Hepatocyte (in vitro differentiated cells): ENCODE data around the gene ZFYVE28.

Experiments
- EZH2 ChIP-seq: fragments of 200-600 bp; sonication (generic); IDR thresholded peaks from 2 replicates; pipeline ENCODE4 v1.6.1; 2016; ENCODE audit warnings: antibody characterized with exemption, mild to moderate bottlenecking, borderline replicate concordance
- EZH2phosphoT487 ChIP-seq: fragments of 200-600 bp; sonication (generic); IDR thresholded peaks from one replicate; pipeline ENCODE4 v1.6.1; 2018; ENCODE audit warnings: antibody characterized with exemption, mild to moderate bottlenecking, low read depth, moderate library complexity; ENCODE audit not compliant: unreplicated experiment, severe bottlenecking
- TF ChIP-seq, protein P1 (sequence below): fragments of 200-600 bp; sonication (generic); IDR thresholded peaks from 2 replicates; pipeline ENCODE4 v1.5.1; 2016; ENCODE audit warnings: antibody characterized with exemption, mild to moderate bottlenecking; ENCODE audit not compliant: poor library complexity

DNA sequence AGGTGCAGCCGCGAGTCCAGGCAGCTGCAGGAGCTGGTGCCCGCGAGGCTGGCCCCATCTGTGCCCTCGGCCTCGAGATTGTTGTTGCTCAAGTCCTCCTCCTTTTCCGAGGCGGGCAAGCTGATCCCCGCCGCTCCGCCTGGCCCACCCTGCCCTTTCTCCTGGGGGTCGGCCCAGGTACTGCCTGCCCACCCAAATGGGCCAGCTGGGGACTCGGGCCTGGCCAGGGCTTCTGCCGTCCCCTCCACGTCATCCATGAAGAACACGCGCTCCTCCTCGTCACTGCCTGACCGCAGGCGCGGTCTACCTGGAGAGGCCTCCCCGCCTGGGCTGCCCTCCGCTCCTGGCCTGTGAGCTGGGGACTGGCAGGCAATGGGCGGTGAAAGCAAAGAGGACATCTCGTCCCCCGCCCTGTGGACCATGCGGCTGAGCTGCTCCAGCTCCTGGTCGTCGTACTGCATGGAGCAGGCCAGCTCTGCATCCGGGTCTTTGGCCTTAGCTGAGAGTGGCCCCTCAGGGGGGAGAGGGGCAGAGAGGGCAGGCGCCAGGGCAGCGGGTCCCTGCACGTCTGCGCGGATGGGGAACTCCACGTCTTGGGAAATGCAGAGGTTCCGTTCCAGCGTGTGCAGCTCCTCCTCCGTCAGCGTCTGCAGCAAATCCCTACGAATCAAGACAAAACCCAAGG is 113.4 kb downstream of the ZFYVE28 start:
- TF ChIP-seq, protein P1, sequence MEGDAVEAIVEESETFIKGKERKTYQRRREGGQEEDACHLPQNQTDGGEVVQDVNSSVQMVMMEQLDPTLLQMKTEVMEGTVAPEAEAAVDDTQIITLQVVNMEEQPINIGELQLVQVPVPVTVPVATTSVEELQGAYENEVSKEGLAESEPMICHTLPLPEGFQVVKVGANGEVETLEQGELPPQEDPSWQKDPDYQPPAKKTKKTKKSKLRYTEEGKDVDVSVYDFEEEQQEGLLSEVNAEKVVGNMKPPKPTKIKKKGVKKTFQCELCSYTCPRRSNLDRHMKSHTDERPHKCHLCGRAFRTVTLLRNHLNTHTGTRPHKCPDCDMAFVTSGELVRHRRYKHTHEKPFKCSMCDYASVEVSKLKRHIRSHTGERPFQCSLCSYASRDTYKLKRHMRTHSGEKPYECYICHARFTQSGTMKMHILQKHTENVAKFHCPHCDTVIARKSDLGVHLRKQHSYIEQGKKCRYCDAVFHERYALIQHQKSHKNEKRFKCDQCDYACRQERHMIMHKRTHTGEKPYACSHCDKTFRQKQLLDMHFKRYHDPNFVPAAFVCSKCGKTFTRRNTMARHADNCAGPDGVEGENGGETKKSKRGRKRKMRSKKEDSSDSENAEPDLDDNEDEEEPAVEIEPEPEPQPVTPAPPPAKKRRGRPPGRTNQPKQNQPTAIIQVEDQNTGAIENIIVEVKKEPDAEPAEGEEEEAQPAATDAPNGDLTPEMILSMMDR, result no peak
- TF ChIP-seq EZH2, result no peak
- TF ChIP-seq EZH2phosphoT487, result no peak
